Hepatocyte (in vitro differentiated cells): ENCODE results near the gene REEP6.

Source experiments
- EZH2 ChIP-seq: fragments of 200-600 bp; sonication (generic); IDR thresholded peaks from 2 replicates; pipeline ENCODE4 v1.6.1; 2016; ENCODE audit warnings: antibody characterized with exemption, mild to moderate bottlenecking, borderline replicate concordance
- EZH2phosphoT487 ChIP-seq: fragments of 200-600 bp; sonication (generic); IDR thresholded peaks from one replicate; pipeline ENCODE4 v1.6.1; 2018; ENCODE audit warnings: antibody characterized with exemption, mild to moderate bottlenecking, low read depth, moderate library complexity; ENCODE audit not compliant: unreplicated experiment, severe bottlenecking
- TF ChIP-seq, protein P1 (sequence below): fragments of 200-600 bp; sonication (generic); IDR thresholded peaks from 2 replicates; pipeline ENCODE4 v1.5.1; 2016; ENCODE audit warnings: antibody characterized with exemption, mild to moderate bottlenecking; ENCODE audit not compliant: poor library complexity

DNA sequence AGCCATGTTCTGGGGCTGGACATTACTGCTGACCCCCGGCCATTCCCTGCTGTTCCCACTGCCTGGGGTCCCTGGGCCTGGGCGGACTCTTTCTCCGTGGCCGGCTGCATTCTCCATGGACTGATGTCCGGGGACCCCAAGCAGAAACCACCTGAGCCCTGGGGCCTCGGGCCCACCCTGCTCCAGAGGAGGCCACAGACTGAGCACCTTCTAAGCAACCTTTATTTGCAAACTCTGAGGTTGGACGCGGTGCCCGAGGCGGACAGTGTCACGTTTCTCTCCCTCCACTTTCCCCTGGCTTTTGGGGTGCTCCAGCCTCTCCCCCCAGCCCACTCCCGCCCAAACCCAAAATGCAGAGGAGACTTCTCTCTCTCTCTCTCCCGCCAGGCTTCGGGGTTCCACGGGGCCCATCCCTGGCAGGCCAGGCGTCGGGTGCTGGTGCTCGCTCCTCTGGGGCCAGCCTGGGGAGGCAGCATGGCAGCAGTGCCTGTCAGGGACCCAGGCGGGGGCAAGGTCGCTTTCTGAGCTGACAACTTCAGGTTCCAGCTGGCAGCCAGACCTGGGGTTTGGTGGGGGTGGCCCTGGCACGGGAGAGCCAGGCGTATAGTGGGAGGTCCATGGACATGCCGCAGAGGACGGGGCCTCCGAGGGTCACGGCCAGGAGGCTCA, 9.6 kb upstream of the REEP6 start:
- TF ChIP-seq, protein P1, sequence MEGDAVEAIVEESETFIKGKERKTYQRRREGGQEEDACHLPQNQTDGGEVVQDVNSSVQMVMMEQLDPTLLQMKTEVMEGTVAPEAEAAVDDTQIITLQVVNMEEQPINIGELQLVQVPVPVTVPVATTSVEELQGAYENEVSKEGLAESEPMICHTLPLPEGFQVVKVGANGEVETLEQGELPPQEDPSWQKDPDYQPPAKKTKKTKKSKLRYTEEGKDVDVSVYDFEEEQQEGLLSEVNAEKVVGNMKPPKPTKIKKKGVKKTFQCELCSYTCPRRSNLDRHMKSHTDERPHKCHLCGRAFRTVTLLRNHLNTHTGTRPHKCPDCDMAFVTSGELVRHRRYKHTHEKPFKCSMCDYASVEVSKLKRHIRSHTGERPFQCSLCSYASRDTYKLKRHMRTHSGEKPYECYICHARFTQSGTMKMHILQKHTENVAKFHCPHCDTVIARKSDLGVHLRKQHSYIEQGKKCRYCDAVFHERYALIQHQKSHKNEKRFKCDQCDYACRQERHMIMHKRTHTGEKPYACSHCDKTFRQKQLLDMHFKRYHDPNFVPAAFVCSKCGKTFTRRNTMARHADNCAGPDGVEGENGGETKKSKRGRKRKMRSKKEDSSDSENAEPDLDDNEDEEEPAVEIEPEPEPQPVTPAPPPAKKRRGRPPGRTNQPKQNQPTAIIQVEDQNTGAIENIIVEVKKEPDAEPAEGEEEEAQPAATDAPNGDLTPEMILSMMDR = no peak
- TF ChIP-seq EZH2 (no peak), EZH2phosphoT487 (no peak)
